Measurements from ENCODE around the gene MAP3K3.

DNA sequence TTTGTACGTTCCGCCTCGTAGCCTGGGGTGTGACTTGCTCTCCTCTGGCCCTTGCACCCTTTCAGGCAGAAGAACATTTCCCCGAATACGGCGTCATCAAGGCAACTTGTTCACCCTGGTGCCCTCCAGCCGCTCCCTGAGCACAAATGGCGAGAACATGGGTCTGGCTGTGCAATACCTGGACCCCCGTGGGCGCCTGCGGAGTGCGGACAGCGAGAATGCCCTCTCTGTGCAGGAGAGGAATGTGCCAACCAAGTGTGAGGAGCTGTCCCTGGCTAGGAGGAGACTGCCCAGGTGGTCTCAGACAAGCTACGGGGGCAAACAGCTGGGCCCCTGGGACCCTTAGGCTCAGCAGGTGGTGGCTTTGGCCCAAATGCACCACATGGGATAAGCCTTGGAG, 67.3 kb downstream of the MAP3K3 start:
- no peak for TF ChIP-seq POLR2AphosphoS5 (IDR thresholded peaks at IDR 0.05; ENCODE audit: low read depth, low read length)
- no peak for TF ChIP-seq POLR2A (IDR thresholded peaks at IDR 0.05; ENCODE audit: low read depth, low read length)
- TF ChIP-seq TAF1 (IDR thresholded peaks at IDR 0.05; ENCODE audit: borderline replicate concordance, low read depth, low read length) = no peak
